T-helper 1 cell treated with Interleukin-12 subunit alpha and Interleukin-12 subunit beta and Interleukin-4 antibody, amounts not matched to agents 30 ng/mL and 1 ng/mL, for 36 hours (primary cell): ENCODE measurements around the gene ZNF446. TPM values are rescaled to one million over a fixed set of nuclear protein-coding genes. Genes with fewer than 3 reads are reported as not detected.
"Not testable (repeated sequence)": the region's sequence is repeated elsewhere in the genome, so short reads cannot be mapped to it uniquely, and the experiment has no call there.

Experiments
- intact Hi-C: fragments of 100-400 bp; cut with micrococcal nuclease; formaldehyde crosslinking; loops from one replicate; pipeline ENCODE4 v1.15.1; 2024
- total RNA-seq: library from RNA; stranded (reverse); gene quantifications from 2 replicates; pipeline ENCODE4 v1.2.3, GENCODE V29; 2022

Gene ZNF446
- total RNA-seq, 1 donor from 2014 or later, result 7.8 TPM

DNA sequence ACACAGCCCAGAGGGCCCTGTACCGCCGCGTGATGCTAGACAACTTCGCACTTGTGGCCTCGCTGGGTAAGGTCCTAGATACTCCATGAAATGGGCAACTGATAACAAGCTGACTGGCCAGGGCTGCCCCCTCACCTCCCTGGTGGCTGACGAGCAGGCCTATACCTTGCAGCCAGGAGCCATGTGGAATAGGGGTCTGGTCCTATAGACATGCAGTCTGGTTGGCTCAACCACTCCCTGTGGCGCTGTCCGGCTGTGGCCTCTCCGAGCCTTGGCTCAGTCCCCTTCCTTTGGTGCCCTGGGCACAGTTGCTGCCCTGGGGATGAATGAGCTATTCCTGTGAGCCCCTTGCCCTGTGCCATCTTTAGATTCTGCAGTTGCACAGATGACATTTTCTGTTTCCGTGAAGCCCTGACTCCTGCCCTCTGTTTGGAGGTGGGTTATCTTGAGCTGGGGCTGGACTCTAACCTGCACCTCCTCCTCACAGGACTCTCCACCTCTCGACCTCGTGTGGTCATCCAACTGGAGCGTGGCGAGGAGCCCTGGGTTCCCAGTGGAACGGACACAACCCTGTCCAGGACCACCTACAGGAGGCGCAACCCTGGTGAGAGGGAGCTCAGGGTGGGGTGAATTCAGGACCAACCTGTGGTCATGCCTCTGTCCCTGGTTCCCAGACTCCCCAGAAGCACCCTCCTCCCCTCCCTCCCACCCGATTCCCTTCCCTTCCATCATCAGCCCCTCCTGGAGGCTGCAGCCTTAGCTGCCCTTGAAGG is 6.7 kb upstream of the ZNF446 start:
- intact Hi-C loops, result no loop called here

DNA sequence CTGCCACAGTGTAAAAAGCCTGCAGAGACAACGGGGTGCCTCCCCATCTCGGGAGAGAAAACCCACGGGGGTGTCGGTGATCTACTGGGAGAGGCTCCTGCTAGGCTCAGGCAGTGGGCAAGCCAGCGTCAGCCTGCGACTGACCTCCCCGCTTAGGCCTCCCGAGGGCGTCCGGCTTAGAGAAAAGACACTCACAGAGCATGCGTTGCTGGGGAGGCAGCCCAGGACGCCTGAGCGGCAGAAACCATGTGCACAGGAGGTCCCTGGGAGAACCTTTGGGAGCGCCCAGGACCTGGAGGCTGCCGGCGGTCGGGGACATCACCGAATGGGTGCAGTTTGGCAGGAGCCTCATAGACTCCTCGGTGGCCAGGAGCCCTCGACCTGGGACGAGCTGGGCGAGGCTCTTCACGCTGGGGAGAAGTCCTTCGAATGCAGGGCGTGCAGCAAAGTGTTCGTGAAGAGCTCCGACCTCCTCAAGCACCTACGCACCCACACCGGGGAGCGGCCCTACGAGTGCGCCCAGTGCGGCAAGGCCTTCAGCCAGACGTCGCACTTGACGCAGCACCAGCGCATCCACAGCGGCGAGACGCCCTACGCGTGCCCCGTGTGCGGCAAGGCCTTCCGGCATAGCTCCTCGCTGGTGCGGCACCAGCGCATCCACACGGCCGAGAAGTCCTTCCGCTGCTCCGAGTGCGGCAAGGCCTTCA is 5.2 kb upstream of the ZNF446 start:
- intact Hi-C loops, result not testable (repeated sequence)

DNA sequence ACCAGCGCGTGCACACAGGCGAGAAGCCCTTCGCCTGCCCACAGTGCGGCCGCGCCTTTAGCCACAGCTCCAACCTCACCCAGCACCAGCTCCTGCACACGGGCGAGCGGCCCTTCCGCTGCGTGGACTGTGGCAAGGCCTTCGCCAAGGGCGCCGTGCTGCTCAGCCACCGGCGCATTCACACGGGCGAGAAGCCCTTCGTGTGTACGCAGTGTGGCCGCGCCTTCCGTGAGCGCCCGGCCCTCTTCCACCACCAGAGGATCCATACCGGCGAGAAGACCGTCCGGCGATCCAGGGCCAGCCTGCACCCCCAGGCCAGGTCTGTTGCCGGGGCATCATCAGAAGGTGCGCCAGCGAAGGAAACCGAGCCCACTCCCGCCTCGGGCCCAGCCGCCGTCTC is 4.4 kb upstream of the ZNF446 start:
- intact Hi-C loops, result no loop called here

DNA sequence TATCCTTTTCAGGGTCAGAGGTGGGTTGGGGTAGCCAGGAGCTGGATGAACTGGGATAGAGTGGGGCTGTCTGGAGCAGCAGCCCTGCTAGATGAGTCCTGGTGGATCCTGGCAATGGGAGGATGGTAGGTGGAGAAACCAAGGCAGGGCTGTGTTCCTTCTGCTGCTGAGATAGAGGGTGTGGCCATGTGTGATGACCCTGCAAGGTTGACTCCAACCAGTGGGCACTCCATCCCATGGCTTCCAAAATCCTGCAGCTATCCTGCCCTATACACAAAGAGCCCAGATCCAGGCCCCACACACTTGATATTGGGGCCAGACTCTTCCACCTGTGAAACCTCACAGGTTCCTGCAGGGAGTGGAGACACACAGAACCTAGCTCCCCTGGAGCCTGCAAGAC is 2.4 kb upstream of the ZNF446 start:
- intact Hi-C loops, result no loop called here

DNA sequence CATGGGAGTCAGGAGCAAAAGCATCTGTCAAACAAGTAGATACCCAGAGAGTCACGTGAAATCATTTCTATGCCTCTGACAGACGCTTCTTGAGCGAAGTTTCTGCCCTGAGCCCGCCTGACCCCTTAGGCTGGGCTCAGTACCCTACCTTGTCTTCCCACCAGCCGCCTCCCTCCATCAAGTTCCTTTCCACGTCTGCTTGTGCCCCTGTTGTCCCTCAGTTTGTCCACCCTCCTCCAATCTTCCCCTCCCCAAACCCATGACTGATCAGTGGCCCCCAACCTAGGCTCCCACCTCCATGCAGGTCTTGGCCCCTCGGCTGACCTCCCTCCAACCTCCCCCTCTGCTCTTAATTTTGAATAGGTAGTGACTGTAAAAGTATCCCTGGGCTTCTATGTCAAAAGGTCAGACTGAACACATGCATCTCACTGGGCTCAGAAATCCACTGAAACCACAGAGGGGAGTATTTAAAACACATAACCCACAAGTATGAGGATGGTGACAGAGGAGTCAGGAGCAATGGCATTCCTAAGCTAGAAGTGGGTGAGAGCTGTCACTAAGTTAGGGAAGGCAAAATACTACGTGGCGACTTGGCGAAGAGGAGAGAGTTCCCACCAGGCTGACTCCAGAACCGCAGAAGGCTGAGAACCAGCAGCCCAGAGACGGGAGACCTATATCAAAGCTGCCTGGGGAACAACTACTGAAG is 1.7 kb upstream of the ZNF446 start:
- intact Hi-C loops, result no loop called here

DNA sequence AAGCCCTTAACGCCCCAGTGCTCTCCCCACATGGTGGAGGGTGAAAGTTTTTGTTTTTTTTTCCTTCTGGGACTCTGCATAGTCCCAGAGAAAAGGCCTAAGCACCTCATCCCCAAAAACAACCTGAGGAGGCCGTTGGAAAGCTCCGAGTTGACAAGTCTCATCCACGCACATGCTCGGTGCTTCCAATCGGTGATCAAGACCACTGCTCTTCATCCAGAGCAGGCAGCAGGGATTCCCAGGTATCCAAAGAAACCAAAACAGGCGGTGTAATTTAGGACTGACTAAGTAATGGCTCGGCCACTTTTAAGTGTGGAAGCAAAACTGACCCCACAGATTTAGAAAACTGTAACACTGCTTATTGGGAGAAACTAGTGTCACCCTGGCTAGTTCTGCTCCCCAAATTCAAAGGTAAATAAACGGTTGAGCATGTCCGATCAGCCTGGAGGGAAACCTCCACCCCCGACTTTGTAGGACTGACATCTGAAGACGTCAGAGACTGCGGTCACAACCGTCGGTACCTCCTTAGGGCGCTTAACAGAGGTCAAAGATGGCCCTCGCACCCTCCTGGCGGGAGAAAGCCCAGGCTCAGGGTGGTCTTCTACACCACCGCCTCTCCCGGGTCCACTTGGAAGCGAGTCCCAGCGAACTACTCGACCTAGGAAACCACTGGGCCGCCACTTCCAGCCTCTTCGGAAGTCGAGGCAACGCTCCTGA is 997 bp upstream of the ZNF446 start:
- intact Hi-C loops, result loop anchor here (1.0 kb wide), 10 partner anchors 9 to 197 kb away; partner anchors contain the start of genes MZF1, RPS5, ZNF132 and ZNF324B

DNA sequence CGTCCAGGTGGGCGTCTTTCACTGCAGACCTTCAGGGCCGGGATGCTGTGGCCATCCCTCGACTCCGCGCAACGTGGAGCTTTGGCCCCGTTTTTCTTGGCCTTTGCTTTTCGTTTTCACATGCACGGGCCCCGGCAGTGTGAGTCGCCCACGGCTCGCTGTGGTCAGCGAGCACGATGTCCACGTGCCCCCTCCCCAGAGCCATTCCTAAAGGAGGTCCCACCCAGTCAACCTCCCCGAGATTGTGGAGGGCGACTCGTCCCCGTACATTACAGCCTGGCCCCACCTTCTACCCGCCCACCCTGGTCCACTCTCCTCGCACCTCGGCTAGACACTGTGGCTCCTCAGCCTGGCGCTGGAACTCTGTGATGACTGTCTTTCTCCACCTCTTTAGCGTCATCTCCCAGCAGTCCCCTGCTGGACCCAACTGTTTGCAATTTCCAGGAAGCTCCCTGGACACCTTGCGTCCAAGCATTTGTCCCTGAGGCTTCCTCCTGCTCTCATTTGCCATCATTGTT is 405 bp downstream of the ZNF446 start:
- intact Hi-C loops, result loop anchor here (1.0 to 2.0 kb wide), 7 partner anchors 23 to 248 kb away; partner anchors contain the start of genes CHMP2A, ERVK3-1, TRIM28 and ZBTB45

DNA sequence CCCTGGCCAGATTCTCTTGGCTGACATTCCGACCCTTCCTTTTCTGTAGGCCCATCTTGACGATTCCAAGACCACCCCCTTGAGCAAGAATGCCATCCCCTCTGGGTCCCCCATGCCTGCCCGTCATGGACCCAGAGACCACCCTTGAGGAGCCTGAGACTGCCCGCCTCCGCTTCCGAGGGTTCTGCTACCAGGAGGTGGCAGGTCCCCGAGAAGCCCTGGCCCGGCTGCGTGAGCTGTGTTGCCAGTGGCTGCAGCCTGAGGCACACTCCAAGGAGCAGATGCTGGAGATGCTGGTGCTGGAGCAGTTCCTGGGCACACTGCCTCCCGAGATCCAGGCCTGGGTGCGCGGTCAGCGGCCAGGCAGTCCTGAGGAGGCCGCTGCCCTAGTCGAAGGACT is 978 bp downstream of the ZNF446 start:
- intact Hi-C loops, result loop anchor here (2.0 kb wide), 1 partner anchor 172 kb away; the partner anchor contains the start of gene ERVK3-1

DNA sequence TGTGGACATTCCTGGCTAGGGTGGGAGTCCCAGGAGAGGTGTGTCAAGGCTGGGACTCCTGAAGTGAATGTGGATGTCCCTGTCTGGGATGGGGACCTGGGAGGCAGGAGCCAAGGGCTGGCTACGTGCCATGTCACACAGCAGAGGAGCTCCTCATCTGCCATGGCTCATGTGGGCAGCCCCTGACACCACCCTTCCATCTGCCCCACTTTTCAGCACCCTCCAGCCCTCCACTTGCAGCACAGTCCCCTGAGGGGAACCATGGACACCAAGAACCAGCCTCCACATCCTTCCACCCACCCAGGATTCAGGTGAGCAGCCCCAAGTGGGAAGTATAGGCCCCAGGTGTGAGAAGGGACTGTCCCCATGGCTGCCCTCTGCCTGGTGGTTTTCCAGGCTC is 1.7 kb downstream of the ZNF446 start:
- intact Hi-C loops, result loop anchor here (2.0 kb wide), 1 partner anchor 173 kb away; the partner anchor contains the start of gene ERVK3-1

DNA sequence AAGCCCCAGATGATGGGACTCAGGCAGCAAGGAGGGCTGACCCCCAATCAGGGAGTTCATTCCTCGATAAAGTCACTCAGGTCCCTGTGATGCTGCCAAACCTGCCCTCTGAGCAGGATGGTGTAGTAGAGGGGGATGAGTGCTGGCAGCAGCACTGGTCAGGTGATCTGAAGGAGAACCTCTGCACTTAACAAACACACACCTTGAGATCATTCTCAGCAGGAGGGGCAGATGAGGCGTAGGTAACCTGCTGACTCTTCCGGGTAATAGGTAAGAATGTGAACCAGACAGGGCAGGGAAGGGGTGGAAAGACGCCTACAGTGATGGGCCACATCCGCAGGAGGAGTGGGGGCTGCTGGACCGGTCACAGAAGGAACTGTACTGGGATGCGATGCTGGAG is 3.2 kb downstream of the ZNF446 start:
- intact Hi-C loops, result no loop called here

DNA sequence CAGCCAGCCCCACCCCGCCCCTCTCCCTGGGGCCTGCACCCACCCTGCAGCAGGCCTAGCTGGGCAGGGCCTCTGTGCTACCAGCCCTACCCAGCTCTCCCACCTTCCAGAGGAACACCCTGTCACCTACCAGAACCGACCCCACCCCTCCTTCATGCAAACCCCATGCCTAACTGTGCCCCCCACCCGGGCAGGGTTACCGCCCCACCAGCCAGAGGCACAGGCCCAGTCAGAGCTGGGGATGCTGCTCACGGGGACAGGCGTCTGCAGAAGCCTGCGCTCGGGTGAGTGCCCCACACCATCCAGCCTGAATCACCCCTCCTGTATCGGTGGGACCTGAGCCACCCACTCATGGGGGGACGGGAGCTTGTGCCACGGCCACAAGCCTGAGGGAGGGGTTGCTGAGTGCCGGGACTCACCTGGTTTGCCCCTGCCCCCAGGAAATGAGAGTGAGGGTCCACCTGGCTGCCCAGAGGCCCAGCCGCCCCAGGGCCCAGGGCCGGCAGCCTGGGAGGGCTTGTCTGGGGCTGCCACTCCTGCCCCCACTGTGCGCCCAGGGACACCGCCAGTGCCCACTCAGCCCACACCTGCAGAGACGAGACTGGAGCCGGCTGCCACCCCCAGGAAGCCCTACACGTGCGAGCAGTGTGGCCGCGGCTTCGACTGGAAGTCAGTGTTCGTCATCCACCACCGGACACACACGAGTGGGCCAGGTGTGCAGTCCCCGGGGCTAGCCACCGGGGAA is 3.8 kb downstream of the ZNF446 start:
- intact Hi-C loops, result no loop called here

DNA sequence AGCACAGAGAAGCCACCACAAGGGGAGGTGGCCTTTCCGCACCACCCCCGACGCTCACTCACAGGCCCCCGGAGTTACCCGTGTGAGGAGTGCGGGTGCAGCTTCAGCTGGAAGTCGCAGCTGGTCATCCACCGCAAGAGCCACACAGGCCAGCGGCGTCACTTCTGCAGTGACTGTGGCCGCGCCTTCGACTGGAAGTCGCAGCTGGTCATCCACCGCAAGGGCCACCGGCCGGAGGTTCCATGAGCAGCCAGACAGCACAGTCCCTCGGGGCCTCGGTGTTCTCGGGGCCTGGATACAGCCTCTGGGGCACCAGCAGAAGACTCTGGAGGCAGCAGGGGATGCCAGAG is 4.3 kb downstream of the ZNF446 start:
- intact Hi-C loops, result no loop called here

DNA sequence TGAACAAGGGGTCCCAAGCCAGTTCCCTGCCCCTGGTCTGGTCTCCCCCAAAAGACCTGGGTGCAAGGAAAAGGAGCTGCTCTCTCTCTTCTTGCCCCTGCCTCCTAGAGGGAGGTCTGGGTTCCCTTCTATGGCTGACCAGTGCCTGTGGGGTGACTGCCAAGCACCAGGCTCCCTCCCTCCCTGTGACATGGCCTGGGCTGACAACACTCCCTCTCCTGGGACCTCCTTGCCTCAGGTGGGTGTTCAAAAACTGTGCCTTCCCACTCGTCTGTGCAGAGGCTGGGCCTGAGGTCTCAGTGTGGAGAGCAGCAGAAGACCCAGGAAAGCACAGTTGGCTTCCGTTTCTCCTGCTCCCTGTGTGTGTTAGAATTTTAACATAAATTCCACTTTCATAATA is 4.7 kb downstream of the ZNF446 start:
- intact Hi-C loops, result no loop called here

DNA sequence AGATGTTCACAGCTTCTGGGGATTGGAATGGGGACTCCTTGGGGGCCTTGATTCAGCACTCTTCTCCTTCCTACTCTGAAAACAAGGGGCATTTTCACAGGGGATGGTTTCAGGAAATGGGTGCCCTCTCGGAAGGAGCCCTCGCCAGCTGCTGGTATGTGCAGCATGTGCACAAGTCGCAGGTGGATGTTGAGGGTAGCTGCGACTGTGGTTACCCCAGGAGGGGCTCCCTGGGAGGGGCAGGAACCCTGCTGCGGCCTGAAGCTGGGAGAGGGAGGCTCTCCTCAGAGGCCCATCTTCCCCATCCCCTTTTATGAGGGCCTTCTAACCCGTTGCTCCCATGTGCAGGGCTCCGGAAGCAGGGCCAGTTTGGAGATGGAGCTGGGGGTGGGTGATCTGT is 6.2 kb downstream of the ZNF446 start:
- intact Hi-C loops, result no loop called here

DNA sequence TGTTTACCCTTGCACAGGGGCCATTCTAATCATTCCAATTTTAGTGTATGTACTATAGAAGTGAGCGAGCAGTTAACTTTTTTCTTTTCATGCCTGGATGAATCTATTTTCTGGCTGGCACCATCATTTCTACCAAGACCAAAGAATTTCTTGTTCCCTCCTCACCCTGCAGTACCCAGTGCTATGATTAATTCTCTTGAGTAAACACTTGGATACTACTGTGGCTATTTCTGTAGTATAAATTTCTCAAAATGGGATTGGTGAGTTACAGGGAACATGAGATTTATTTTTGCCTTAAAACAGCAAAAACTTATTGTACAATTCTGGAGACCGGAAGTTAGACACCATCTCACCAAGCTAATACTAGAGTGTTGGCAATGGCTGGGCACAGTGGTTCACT is 7.6 kb downstream of the ZNF446 start:
- intact Hi-C loops, result no loop called here

DNA sequence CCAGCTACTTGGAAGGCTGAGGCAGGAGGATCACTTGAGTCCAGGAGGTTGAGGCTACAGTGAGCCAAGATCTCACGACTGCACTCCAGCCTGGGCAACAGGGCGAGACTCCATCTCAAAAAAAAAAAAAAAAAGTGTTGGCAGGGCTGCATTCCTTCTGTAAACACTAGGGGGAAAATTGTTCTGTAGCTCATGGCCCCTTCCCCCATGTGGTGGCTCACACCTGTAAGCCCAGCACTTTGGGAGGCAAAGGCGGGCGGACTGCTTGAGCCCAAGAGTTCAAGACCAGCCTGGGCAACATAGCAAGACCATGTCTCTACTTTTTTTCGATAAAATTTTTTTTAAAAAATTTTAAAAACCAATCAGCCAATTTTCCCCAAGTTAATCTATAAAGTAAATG is 8.2 kb downstream of the ZNF446 start:
- intact Hi-C loops, result not testable (repeated sequence)

DNA sequence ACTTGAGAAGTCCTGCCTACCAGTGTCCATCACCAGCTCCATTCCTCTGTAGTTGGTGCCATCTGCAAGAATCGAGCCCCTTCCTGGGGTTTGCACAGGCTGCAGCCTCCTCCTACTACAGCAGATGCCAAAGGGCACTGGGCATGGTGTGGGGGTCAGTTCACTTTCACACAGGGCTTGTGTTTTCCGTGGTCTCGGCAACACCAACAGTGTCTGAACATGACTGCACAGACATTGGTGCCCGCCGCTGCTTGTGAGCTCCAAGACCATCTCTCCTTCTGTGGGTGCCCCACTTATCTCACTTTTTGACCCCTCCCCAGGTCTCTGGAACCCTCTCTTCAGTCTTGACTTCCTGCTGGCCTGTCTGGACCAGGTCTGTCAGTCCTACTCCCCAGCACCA is 15.2 kb downstream of the ZNF446 start:
- intact Hi-C loops, result no loop called here

DNA sequence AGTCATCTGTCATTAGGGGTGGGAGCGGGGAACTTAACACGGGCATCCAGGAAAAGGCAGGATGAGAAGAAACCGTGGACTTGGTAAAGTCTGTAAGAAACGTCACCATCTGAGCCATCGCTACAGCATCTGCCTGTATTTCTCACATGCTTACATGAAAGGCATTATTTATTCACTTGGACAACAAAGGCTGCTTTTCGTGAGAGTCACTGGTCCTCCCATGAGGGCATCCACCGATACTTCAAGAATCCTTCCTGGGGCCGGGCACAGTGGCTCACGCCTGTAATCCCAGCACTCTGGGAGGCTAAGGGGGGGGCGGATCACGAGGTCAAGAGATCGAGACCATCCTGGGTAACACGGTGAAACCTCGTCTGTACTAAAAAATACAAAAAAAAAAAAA is 16.1 kb downstream of the ZNF446 start:
- intact Hi-C loops, result no loop called here

DNA sequence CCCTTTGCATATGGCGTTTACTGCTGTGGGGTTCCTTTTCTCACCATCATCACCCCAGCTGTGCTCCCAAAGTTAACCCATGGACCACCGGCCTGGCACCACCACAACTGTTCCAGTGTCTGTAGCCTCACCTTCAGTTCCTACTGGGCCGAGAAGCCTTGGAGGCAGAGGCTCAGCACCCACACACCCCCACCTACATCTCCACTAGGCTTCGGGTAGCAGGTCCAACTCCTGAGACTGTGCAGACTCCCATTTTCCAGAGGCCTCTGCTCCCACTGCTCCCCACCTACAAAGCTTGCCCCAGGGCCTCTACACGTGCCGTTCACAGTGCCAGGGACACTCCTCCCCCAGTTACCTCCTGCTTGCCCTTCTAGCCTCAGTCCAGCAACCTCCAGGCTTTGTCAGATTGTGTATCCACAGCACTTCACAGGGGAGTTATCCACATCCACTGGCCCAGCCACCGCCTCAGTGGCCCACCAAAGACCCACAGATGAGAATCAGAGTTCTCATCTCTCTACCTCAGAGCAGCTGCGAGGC is 21.6 kb downstream of the ZNF446 start:
- intact Hi-C loops, result no loop called here
